Measurements from ENCODE around the gene SDCBP2. TPM values are rescaled to one million over a fixed set of nuclear protein-coding genes. Genes with fewer than 3 reads are reported as not detected.
A peak's percentile ranks its signal among the peaks of the same experiment; 100 is the strongest.

The SDCBP2 gene
- total and polyA plus RNA-seq, 2 of the 13 experiments (the other 11 are each of a cell fraction or from before 2014, with no cell fraction given) = 1.2 to 2.4 TPM

- TF ChIP-seq POLR2G (IDR thresholded peaks at IDR 0.05; ENCODE audit: low read depth, low read length) = 0 out of 2 replicates have a peak, but pooled peaks have one; percentile 3
- peak; percentile 71; the same call in 1 of the 2 replicates for TF ChIP-seq ZNF264 (CRISPR knock-in tag; IDR thresholded peaks at IDR 0.05)
- peak; percentile 89 for TF ChIP-seq HDAC2 (CRISPR knock-in tag; IDR thresholded peaks at IDR 0.05)
- peak; percentile 61; the same call in 1 of the 2 replicates for TF ChIP-seq PBX2 (CRISPR knock-in tag; IDR thresholded peaks at IDR 0.05)
- TF ChIP-seq, protein P1, sequence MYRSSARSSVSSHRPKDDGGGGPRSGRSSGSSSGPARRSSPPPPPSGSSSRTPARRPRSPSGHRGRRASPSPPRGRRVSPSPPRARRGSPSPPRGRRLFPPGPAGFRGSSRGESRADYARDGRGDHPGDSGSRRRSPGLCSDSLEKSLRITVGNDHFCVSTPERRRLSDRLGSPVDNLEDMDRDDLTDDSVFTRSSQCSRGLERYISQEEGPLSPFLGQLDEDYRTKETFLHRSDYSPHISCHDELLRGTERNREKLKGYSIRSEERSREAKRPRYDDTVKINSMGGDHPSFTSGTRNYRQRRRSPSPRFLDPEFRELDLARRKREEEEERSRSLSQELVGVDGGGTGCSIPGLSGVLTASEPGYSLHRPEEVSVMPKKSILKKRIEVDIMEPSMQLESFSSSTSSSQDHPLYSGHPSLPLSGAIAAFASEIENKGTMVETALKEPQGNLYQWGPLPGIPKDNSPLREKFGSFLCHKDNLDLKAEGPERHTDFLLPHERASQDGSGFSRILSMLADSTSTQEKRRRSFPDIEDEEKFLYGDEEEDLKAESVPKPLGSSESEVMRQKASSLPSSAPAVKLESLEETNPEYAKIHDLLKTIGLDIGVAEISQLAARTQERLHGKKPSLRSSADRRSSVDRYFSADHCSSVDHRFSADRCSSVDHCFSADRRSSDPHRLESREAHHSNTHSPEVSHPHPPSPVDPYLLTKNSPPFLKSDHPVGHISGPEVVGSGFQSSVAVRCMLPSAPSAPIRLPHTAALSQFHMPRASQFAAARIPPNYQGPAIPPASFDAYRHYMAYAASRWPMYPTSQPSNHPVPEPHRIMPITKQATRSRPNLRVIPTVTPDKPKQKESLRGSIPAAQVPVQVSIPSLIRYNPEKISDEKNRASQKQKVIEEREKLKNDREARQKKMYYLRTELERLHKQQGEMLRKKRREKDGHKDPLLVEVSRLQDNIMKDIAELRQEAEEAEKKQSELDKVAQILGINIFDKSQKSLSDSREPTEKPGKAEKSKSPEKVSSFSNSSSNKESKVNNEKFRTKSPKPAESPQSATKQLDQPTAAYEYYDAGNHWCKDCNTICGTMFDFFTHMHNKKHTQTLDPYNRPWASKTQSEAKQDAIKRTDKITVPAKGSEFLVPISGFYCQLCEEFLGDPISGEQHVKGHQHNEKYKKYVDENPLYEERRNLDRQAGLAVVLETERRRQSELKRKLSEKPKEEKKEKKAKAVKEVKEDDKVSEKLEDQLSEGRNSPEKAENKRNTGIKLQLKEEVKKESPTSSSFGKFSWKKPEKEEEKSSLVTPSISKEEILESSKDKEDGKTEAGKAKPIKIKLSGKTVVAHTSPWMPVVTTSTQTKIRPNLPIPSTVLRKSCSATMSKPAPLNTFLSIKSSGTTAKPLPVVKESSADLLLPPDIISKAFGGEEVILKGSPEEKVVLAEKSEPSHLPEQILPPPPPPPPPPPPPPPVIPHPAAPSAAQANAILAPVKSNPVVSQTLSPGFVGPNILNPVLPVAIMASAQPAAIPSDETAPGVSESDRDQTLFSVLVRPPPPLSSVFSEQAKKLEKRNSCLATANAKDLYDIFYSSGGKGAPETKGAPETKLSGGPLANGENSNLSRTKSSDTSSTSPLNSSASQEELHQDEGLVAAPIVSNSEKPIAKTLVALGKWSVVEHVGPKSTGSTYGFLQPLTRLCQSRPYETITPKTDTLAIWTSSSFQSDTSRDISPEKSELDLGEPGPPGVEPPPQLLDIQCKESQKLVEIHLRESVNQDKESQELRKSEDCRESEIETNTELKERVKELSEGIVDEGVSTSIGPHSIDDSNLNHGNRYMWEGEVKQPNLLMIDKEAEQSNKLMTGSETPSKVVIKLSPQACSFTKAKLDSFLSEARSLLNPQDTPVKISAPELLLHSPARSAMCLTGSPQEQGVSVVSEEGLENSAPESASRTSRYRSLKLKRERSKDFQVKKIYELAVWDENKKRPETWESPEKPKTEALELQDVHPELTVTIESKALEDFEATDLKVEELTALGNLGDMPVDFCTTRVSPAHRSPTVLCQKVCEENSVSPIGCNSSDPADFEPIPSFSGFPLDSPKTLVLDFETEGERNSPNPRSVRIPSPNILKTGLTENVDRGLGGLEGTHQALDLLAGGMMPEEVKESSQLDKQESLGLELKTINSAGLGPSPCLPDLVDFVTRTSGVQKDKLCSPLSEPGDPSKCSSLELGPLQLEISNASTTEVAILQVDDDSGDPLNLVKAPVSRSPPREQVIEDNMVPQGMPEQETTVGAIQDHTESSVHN (CRISPR knock-in tag; IDR thresholded peaks at IDR 0.05) = peak; percentile 92
- TF ChIP-seq ZNF232 (CRISPR knock-in tag; IDR thresholded peaks at IDR 0.05; ENCODE audit: borderline replicate concordance) = no peak; the same call in 1 of the 2 replicates
- peak; percentile 92 for TF ChIP-seq KDM6A (CRISPR knock-in tag; IDR thresholded peaks at IDR 0.05; ENCODE audit: low read depth)
- no peak for TF ChIP-seq PRDM15 (CRISPR knock-in tag; IDR thresholded peaks at IDR 0.05)
- 0 out of 2 replicates have a peak, but pooled peaks have one; percentile 8 for TF ChIP-seq DNMT1 (CRISPR knock-in tag; IDR thresholded peaks at IDR 0.05)
- TF ChIP-seq NFKB2 (CRISPR knock-in tag; IDR thresholded peaks at IDR 0.05; ENCODE audit: borderline replicate concordance) = peak; percentile 44; the same call in 1 of the 2 replicates
- peak; percentile 48; the same call in 1 of the 2 replicates for TF ChIP-seq MAX (IDR thresholded peaks at IDR 0.05)
- TF ChIP-seq THAP7 (CRISPR knock-in tag; IDR thresholded peaks at IDR 0.05) = peak; percentile 59; the same call in 1 of the 2 replicates
- TF ChIP-seq ZNF251 (CRISPR knock-in tag; IDR thresholded peaks at IDR 0.05) = 0 out of 2 replicates have a peak, but pooled peaks have one; percentile 68
- TF ChIP-seq ZNF746 (CRISPR knock-in tag; IDR thresholded peaks at IDR 0.05) = peak; percentile 66; the same call in 1 of the 2 replicates
Observed at GRCh38 chr20:1327827-1328679, 886 bp downstream of the SDCBP2 start (continued).
